HL-60/S4 treated with retinoic acid at 250 ng/mL for 4 days and 3 days (cell line): ENCODE results near the gene EZR.

Experiments used
- in situ Hi-C: fragments of 300-500 bp; cut with MboI; formaldehyde crosslinking; loops from 2 replicates; pipeline ENCODE4 v1.7.0; 2022; ENCODE audit warnings: low sequenced_read_pairs

Gene EZR

DNA sequence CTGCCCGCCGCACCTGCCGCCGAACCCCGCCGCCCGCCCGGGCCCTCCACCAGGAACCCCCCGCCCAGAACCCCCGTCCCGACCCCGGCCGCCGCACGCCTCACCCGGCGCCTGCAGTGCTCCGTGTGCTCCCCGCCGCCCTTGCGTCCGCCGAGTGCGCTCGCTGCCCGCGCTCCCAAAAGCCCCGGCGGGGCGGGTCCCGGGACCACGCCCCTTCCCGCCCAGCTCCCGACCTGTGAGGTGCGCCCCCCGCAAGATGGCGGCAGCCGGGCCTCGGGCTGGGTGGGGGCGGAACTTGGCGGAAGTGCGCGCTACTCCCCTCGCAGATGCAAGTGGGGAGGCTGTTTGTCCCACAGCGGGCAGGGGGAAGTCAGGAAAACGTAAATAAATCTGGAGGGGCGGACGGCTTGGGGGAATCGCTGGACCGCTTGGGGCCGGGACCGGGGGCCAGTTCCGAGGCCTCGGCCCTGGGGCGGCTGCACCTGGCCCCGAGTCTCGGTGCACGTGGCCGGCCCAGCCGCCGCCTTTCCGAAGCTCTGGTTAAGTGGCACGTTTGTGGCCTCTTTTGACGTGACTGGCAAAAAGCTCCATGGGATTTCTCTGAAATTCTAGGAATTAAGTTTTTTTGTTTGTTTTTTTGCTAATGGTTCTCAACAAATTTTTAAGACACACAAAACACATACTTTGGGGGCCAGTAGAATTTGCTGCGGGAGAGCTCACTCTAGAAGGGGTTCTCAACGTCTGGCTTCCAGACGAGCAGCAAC lies at the start of gene EZR:
EZR (minus strand) TSS at position 156 of the 764 bp plus-strand sequence. CDS start 1,275 bp downstream, outside the sequence.
- in situ Hi-C loops, result no loop called here

DNA sequence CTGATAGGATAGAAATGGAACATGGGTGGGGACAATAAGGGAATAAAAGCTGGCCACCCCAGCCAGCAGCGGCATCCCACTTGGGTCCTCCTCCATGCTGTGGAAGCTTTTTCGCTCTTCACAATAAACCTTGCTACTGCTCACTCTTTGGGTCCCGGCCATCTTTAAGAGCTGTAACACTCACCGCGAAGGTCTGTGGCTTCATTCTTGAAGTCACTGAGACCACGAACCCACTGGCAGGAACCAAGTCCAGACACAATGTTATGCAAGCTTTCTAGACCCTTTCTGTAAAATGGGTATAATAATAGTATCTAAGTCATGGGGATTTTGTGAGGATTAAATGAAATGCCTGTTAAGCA lies 48.9 kb upstream of the EZR start:
- in situ Hi-C loops, result no loop called here

DNA sequence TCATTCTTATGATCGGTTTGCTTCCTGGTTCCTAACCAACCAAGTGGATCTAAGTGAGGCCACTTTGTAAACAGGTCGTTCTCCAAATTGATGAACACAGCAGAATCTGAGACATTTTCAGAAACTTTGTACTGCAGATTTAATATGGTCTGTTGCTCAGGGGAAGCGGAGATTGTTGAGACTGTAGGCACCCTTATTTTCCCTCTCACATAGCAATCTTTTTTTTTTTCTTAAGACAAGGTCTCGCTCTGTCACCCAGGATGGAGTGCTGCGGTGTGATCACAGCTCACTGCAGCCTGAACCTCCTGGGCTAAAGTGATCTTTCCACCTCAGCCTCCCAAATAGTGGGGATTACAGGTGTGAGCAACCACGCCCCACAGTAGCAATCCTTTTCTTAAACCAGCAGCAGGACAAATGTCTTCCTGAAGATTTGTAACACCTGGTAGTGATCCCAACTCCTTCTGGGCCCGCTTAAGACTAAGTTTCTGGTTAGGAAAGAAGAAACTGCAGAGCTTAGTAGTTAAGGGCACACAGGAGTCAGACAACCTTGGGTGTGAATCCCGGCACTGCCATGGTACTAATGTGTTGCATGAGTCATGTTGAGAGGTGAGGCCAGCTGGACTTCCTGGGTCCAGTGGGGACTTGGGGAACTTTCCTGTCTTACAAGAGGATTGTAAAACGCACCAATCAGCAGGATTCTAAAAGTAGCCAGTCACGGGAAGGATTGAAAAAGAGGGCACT lies 48.4 kb upstream of the EZR start:
- in situ Hi-C loops, result no loop called here

DNA sequence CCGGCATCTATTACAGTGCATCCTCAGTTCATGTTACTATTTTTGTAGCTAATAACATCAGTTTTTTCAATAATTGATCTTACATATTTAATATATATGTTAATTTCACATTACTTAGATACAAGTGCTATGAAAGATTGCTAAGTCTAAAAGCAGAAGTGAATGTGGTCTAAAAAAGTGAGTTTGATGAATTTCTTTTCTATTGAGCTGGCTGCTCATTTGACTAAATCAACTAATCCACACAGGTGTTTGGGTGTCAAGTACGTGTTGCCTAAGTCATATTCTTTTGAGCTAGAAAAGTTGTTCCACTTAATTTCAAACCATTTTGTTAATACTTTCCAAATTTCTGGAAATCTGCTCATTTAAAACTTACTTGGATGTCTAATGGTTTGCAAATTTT lies 46.6 kb upstream of the EZR start:
- in situ Hi-C loops, result no loop called here

DNA sequence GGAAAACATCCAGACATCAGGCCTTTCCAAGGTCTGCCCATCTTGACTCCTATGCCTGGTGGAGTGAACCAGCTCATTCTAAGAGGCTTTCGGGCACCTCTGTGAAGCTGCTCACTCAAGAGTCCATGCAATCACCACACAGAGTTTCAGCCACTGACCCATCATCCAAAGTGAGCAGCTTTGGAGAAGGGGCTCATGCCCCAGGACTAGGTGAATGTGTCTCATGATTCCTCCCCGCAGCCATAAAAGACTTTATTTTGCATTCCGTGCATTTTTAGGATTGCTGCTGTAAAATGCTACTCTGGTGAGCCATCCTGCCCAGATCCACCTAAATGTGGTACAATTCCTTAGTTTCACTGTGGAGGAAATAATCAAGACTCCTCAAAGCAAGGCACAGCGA lies 44.5 kb upstream of the EZR start:
- in situ Hi-C loops, result no loop called here

DNA sequence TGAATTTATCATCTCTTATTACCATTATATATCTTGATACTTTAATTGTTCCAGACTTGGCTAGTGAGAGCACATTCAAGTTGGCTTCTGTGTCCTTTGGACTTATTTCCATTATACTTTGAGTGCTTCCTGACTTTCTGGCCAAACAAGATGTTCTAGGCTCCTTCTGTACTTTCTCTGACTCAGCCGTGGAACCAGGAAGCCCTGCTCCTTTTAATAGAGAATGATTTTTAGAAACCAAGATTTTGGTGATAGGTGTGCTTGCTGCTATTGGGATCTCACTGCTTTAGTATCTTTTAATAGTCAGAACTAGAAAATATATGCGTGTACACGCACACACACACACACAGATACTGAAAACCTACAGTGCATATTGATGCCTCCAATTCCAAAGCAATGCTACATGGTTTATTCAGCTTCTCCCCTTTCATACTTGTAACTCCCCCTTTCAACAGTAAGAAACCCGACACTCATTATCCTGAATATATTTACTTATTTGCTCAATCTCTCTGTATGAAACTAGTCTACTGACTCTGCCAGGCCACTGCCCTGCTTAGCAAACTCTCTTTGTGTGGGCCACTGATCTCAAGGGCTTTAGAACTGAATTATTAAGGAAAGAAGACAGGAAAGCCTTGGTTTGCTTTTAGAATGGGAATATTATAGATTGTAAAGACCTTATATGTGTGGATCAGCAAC lies 42.7 kb upstream of the EZR start:
- in situ Hi-C loops, result no loop called here

DNA sequence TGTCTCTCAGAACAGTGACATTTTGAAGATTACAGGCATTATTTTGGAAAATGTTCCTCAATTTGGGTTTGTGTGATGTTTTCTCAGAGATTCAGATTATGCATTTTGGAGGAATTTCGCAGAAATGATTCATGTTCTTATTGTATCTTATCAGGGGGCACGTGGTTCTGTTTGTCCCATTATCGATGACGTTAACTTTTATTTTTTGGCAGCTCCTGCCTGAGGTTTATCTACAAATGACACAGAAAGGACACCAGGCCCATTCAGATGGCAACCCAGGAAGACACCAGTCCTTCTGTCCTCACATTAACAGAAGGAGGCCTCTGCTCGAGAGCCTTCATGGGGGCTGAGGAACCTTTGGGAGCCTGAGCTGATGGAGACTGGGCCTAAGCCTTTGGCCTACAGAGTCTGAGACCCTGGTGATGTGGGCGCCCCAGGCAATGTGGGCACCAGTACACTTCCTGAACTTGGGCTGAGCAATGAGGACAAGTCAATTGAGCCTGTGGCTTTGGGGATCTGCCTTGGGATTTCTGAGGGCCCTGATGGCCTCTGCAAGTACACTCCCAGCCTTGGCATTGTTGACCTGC lies 41.2 kb upstream of the EZR start:
- in situ Hi-C loops, result no loop called here

DNA sequence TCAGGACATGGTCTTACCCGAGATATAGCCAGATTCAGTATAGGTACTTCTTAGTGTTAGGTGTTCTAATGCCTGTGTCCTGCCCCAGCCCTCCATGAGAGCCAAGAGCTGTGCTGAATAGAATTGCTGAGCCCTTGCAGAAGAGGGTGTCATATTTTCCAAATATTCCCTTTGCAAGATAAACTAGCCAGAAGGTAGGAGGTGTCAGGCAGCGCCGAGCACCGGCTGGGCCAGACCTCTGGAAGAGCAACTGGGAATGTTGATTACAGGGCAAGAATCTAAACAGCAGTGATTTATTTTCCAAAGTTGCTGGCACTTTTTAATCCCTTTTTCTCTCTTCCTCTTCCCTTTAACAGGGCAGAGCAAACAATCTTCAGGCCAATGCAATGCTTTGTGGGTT lies 37.1 kb upstream of the EZR start:
- in situ Hi-C loops, result no loop called here

DNA sequence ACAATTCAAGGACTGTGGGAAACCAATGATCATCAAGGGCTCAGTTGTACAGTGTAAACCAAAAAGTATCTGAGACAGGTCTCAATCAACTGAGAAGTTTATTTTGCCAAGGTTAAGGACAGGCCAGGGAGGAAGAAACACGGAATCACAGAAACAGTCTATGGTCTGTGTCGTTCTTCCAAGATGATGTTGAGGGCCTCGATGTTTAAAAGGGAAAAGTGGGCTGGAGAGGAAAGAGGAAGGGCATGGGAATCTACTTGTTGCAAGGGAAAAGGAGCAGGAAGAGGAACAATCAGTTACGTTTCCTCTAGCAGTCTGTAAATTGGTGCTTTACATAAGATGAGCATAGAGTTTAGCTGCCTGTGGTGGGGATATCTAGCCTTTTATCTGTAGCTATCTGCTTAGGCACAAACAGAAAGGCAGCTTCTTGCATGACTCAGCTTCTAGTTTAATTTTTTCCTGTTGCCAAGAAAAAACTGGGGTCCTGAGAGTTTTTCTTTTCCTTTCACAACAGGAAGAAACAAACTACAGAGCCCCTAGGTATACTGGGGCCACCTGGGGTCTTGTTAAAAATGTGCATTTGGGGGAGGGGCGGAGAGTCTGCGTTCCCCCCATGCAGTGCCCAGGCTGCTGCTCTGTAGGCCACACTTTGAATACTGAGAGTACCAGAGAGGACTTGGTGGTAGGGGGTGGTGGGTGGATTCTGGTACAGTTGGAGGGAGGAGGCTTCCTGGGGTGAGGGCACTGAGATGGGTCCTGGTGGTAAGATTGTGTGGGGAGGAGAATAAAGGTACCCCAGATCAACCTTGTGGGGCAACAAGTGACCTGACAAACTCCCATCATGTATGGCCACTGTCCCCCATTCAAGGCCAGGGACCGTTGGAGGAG lies 35.3 kb upstream of the EZR start:
- in situ Hi-C loops, result no loop called here

DNA sequence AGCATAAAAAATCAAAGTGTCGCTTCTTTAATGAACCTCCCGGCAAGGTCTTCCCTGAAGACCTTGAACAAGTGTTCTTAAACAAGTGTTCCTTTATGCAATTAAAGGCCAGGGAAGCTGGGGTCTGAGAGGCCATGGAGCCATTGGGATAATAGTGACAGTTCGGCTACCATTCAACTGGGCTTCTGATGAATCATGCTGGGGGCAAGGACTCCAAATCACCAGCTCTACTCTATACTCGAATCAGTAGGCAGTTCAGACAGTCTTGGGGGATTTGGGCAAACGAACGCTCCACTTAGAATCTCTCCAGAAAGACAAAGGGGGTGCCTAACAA lies 34.7 kb upstream of the EZR start:
- in situ Hi-C loops, result no loop called here

DNA sequence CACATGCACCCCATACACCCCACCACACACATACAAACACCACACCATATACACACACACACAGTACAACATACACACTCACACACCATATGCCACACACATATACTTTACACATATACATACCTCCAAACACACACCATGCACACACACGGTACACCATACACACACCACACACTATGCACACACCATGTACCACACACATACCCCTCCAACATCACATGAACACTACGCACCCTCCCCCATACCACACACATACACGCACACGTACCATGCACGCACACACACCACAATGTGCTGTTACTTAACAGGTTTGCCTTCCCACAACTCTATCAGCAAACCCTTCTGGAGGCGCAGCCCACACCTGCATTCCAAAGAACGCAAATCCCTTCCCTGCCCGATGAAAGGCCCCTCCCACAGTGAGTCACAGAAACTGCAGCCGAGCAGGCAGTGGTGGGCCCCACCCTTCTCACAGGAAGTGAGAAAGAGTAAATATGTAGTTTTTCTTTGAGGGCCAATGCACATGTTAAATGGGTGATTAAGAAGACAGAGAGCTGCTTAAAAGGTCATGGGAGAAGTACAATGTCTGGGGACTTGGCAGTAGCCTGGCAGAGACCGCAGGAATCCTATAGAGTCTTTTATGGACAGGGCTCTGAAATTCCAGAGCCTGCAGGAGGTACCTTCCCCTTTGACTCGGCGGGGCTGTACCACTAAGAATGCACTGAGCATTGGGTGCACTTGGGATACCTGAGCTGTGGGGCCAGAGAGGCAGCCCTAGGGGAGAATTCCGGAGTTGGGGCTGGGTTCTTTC lies 34.1 kb upstream of the EZR start:
- in situ Hi-C loops, result no loop called here

DNA sequence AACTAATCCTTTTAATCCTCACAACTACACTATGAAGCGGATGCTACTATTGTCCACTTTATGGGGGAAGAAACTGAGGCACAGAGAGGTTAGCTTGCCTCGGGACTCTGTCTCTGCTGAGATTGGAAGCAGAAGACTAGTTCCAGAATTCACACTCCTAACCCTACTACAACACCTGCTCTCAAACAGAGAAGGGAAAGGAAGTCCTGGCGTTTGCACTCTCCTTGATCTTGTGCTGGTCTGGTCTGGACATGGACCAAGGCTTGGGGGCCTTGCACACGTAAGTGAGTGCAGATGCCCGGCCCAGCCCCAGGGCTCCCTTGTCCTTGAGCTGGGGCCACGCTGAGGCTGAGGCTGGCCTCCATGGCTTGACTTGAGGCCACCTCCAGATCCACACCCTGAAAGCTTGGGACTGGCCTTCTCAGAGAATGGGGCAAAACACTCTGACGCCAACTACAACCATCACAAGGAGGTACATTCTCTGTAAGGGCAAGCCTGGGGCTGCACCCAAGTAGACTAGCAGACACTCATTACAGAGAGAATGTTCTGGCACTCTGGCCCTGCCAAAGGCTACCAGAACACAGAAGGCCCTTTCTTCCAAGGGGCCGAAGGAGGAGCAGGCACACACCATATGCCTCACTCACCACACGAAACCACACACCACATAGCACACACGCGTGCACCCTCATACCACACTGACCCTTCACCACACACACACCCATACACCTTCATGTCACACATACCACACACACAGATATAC lies 33.3 kb upstream of the EZR start:
- in situ Hi-C loops, result no loop called here

DNA sequence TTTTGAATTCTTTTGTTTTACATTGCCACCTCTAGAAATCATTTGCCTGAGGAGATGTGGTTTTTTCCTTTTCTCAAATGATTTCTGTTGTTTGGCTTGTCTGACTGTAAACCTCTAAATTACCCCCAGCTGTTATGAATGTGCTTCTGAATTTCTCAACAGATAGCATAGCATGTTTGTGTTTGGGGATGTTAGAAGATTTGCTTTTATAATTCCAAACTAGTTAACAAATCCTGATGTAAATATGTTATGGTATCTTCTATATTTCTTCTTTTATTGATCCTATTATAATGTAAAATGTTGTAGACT lies 31.6 kb upstream of the EZR start:
- in situ Hi-C loops, result no loop called here

DNA sequence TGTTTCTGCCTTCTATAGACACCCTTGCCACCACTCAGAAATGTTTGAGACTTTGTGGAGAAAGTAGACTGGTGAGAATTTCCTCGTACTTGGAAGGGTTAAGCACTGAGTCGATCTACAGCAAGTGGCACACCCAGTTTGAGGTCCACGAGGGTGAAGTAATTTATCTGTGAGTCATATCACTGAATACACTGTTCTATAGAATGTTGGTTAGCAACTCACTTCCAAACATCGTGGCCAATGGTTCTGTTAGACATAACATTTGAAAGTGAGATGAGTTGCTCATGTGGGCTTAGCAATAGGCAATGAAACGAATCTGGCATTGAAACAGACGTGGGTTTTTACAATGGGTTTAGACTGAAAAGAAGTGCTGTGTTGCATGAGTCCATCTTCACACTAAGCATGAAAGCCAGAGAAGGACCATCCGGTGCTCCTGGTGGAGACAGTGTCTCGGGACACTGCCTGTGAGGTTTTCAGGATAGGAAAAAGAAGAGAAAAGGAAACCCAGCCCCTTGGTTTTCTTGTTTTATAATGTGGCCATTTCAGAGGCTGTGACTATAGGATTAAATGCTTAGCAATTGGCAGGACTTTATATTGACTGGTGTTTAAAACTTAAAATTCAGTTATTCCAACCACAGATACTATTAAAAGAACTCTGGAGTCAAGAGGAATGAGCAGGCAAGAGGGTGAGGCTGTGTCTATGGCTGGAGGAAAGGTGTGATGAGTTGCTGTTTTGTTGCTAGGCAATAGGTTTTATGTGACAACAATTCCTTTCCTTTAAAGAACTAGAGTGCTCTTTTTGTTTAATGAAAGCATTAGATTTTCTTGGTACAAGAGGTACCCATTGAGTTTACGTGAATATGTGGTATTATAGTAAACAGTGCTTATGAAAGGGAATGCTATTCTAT lies 31.0 kb upstream of the EZR start:
- in situ Hi-C loops, result no loop called here

DNA sequence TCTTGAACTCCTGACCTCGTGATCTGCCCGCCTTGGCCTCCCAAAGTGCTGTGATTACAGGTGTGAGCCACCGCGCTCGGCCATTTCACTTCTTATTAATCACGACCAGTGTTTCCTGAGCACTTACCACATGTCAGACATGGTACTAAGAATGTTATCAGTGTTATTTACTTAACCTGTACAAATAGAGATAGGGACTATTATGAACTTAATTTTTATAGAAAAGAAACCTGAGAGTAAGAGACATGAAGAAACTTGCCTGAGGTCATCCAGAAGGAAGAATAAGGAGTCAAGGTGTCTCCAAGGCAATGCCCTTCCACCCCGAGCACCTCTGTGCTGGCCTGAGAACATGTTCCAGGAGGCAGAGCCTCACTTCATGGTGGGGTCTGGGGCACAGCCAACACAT lies 29.3 kb upstream of the EZR start:
- in situ Hi-C loops, result no loop called here

DNA sequence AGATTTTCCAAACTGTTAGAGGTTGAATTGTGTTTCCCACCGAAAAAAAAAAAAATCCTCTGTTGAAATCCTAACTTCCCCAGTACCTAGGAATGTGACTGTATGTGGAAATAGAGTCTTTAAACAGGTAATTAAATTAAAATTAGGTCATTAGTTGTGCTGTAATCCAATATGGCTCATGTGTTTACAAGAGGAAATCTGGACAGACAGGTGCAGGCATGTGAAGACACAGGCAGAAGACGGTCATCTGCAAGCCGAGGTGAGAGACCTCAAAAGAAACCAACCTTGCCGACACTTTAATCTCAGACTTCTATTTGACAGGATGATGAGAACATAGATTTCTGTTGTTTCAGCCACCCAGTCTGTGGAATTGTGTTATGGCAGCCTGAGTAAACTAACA lies 28.6 kb upstream of the EZR start:
- in situ Hi-C loops, result no loop called here

DNA sequence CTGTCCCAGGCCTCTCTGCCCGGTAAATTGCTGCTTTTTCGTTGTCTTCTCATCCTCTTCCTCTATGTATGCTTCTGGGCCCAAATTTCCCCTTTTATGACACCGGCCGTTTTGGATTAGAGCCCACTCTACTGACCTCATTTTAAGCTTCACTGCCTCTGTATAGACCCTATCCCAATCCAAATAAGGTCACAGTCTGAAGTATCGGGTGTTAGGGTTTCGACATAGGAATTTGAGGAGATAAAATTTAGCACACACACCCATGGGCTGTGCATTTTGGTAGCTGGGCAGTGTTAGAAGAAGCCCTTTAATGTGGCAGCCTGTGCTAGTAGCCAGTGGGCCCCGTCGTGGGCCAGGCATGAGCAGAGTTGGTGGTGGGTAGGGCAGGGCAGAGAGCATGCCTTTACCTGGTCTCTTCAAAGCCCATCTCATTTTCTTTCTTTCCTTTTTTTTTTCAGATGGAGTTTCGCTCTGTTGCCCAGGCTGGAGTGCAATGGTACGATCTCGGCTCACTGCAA lies 27.9 kb upstream of the EZR start:
- in situ Hi-C loops, result no loop called here
